Renal cortex interstitium (tissue), 11 donors: Measurements from ENCODE around the gene RAB10. TPM values are rescaled to one million over a fixed set of nuclear protein-coding genes. Genes with fewer than 3 reads are reported as not detected.
"Not testable (repeated sequence)": the region's sequence is repeated elsewhere in the genome, so short reads cannot be mapped to it uniquely, and the experiment has no call there.

ENCODE experiments used
- DNase-seq, 11 donors: peaks; one replicate each; pipeline ENCODE4 v3.0.0-alpha.2; 2013; ENCODE audit warnings: low read depth in 9 of 11, low spot score in 4 of 11; ENCODE audit errors: extremely low read depth in 1 of 11
- polyA plus RNA-seq, 3 donors: library from polyadenylated mRNA; unstranded; fragments of 120-200 nt; gene quantifications; one replicate each; pipeline ENCODE4 v1.2.1, GENCODE V29; 2013; ENCODE audit not compliant: insufficient read length in 3 of 3

Gene RAB10
- polyA plus RNA-seq, 3 donors: 126 to 164 (median 145) TPM

GRCh38 chr2:26009567-26009963, 24.3 kb upstream of the RAB10 start:
- DNase-seq: no peak

- DNase-seq: no peak
Observed at GRCh38 chr2:26010943-26011342, 22.9 kb upstream of the RAB10 start.

DNA sequence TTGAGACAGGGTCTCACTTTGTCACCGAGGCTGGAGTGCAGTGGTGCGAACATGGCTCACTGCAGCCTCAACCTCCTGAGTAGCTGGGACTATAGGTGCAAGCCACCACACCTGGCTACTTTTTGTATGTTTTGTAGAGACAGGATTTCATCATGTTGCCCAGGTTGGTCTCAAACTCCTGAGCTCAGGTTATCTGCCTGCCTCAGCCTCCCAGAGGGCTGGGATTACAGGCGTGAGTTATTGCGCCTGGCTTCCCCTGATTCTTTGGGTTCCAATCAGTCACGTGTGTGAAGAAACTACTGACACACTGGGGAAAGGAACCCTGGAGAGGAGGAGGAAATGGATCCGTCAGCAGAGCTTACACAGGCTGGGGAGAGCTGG, 22.3 kb upstream of the RAB10 start:
- DNase-seq: no peak

GRCh38 chr2:26011990-26012856, 21.7 kb upstream of the RAB10 start:
- no peak for DNase-seq

DNA sequence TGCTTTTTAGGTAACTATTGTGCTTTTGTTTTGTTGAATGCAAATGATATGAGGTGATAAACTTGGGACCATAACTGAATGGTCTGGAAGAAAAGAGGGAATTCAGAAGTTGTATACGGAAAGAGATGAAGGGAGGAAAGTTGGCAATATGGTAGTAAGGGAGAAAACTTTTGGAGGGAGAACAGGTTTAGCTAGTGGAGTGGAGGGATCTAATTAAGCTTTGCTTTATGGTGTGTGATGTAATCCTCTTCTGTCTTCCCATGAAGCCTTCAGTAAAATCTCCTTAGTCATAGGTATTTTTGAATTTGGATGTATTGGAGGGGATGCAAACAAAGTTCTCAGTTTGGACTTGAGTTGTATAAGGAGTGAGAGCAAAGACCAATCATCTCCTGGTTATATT, 20.2 kb upstream of the RAB10 start:
- DNase-seq: no peak

- no peak for DNase-seq
Observed at GRCh38 chr2:26016012-26016705, 17.7 kb upstream of the RAB10 start.

GRCh38 chr2:26016706-26017045, 17.2 kb upstream of the RAB10 start:
- DNase-seq: not testable (repeated sequence)

- DNase-seq: no peak
Observed at GRCh38 chr2:26017464-26018183, 16.3 kb upstream of the RAB10 start.

DNA sequence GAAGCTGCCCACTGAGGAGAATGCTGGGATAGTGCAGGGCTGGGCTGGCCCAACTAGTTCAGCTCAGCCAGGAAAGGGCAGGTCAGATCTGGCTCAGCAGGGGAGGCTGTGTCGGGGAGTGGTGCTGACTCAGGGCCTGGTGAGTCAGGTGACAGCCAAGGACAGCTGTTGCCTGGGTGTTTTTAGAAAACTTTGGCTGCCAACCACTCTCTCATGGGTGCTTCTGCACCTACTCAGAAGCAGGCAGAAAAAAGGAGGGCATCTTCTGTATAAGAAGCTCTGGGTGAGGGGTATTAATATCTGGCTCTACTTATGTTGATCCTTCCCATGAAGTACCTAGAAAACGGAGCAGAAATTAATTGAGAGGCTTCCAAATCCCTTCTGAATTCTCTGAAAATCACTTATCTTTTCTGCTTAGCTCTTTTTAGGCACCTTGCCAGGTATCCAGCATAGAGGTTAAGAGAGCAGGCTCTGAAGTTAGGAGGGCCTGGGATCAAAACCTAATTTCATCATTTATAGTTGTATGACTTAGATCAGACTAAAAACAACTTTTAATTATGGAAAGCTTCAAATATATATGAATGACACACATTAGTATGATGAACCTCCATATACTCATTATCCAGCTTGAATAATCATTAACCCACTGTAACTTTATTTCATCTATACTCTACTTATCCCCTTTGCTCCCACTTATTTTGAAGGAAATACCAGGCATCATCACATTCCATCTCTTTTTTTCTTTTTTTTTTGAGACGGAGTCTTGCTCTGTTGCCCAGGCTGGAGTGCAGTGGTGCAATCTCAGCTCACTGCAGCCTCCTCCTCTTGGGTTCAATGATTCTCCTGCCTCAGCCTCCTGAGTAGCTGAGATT, 15.5 kb upstream of the RAB10 start:
- peak in 1 of 11 donors; percentile 43 for DNase-seq

GRCh38 chr2:26020231-26020640, 13.6 kb upstream of the RAB10 start:
- no peak for DNase-seq

DNA sequence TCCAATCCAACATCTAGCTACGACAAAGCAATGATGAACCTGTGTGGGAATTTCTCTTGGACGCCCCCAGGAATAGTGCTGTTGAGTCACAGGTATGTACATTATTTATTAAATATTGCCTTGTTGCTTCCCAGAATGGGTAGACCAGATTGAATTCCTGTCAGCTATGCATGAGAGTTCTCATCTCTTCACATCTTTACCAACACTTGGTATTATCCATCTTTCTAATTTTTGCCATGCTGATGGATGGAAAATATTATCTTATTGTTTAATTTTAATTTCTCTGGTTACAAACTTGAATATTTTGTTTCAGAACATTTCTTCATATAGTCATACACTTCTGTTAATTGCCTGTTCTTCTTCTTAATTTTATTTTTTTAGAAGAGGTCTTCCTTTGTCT, 9.6 kb upstream of the RAB10 start:
- DNase-seq: no peak

- DNase-seq: no peak
Observed at GRCh38 chr2:26025509-26025908, 8.4 kb upstream of the RAB10 start.

DNA sequence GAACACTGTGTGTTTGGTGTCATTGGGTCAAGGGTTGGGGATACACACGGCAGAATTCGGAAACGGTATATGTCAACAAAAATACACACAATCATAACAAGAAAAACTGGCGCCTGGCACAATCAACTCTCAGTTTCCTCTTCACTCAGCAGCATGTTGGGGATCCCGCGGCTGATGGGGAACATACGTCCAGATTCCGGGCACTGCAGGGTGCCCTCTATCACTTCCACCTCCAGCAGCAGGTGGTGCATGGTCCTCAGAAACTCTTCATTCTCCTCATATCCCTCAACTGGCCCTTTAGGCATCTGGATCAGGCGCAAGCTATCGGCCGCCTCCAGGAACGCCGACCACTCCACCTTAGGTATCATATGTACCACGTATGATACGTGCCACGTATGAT, 5.8 kb upstream of the RAB10 start:
- DNase-seq: not testable (repeated sequence)

DNA sequence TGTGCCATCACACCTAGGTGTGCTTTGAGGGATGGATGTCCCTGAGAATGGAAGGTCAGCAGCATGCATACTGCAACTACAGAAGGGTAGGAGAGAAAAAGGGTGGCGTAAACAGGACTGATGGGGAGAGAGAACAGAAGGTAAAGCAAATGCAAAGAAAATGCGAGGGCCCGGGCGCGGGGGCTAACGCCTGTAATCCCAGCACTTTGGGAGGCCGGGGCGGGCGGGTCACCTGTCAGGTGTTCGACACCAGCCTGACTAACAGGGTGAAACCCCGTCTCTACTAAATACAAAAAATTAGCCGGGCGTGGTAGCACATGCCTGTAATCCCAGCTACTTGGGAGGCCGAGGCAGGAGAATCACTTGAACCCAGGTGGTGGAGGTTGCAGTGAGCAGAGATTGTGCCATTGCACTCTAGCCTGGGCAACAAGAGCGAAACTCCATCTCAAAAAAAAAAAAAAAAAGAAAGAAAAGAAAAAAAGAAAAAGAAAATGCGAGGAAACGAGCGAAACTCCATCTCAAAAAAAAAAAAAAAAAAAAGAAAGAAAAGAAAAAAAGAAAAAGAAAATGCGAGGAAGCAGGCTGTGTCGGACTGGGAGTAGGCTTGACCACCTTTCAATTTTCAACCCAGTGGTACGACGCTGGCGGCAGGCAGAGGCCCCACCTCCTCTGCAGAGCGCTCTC, 1.2 kb upstream of the RAB10 start:
- DNase-seq: not testable (repeated sequence)

DNA sequence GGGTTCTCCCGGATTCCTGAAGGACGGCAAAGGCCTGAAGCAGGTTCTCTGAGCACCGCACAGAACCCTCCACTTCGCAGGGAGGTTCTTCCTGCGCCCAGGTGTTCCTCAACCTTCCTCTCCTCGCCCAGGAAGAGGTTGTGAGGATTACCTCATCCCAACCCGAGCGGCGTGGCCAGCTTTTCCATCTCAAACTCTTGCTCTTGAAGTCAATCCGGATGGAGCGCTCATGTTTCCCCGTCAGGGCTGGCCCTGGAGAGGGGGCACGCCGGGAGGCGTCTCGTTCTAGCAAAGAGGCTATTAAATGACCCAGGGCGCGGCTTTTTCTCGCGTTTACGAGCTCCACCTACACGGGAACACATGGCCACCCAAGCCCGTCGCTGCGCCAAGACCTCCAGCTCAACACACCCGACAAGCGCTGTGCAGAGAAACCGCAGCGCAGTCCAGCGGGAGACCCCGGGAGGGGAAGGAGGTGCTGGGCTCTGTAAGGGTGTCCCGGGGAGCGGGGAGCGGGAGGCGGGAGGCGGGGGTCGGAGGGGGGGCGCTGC, 540 bp upstream of the RAB10 start:
- peak in 10 of 11 donors; percentile 59 to 86 (median 80) for DNase-seq

- no peak for DNase-seq
Observed at GRCh38 chr2:26034637-26034992, 731 bp downstream of the RAB10 start.

- no peak for DNase-seq
Observed at GRCh38 chr2:26035090-26035743, 1.3 kb downstream of the RAB10 start.
